ENCODE data around the gene FXR2. TPM values are rescaled to one million over a fixed set of nuclear protein-coding genes. Genes with fewer than 3 reads are reported as not detected.
"Not testable (repeated sequence)": the region's sequence is repeated elsewhere in the genome, so short reads cannot be mapped to it uniquely, and the experiment has no call there.

Gene FXR2
- total and polyA plus RNA-seq, 4 donors, result 29.0 to 31.1 (median 30.0) TPM

- H3K27ac ChIP-seq (ENCODE audit: low read depth in 1 of 2, low read length in 1 of 2), result no peak overlapping the region
- H3K4me1 ChIP-seq (ENCODE audit: control insufficient read depth in 5 of 5, insufficient read depth in 5 of 5, low read length in 5 of 5), result peaks cover 0 to 13% (median 5%) of the 10 kb centered on the region in 5 donors
- WGBS, 2 donors, result 75 to 84% methylated on average over 9 of the region's 9 CpGs
- TF ChIP-seq CTCF (IDR thresholded peaks at IDR 0.05; ENCODE audit: control extremely low read depth, extremely low read depth), result no peak
- no peak overlapping the region for H3K4me3 ChIP-seq
- H3K27me3 ChIP-seq (ENCODE audit: control insufficient read depth in 3 of 3, insufficient read depth in 3 of 3, low read length in 2 of 3), result peaks cover 0 to 7% (median 0%) of the 10 kb centered on the region in 3 donors
- H3K36me3 ChIP-seq (ENCODE audit: control insufficient read depth in 4 of 4, insufficient read depth in 4 of 4, low read length in 4 of 4), result no peaks in the 10 kb centered on the region
- DNase-seq (peak; percentile 55 to 69 (median 61)), ATAC-seq (ENCODE audit: insufficient read depth, low FRiP score) (no peak)
- no peaks in the 10 kb centered on the region for H3K9me3 ChIP-seq (ENCODE audit: control insufficient read depth in 4 of 4, insufficient read depth in 3 of 4, low read length in 3 of 4)
- H3K9ac ChIP-seq (ENCODE audit: insufficient read depth in 1 of 2, low read length in 2 of 2), result no peak overlapping the region
Measured at GRCh38 chr17:7646457-7646856, 31.8 kb upstream of the FXR2 start.

- 74 to 78% methylated on average over 4 of the region's 4 CpGs for WGBS, 2 donors
- no peak for TF ChIP-seq CTCF (IDR thresholded peaks at IDR 0.05; ENCODE audit: control extremely low read depth, extremely low read depth)
- H3K9ac ChIP-seq (ENCODE audit: insufficient read depth in 1 of 2, low read length in 2 of 2), result no peak overlapping the region
- no peak overlapping the region for H3K4me3 ChIP-seq
- H3K27me3 ChIP-seq (ENCODE audit: control insufficient read depth in 3 of 3, insufficient read depth in 3 of 3, low read length in 2 of 3), result peaks cover 0 to under 1% (median 0%) of the 10 kb centered on the region in 3 donors
- DNase-seq, result no peak
- no peaks in the 10 kb centered on the region for H3K36me3 ChIP-seq (ENCODE audit: control insufficient read depth in 4 of 4, insufficient read depth in 4 of 4, low read length in 4 of 4)
- peaks cover 0 to 3% (median 0%) of the 10 kb centered on the region in 5 donors for H3K4me1 ChIP-seq (ENCODE audit: control insufficient read depth in 5 of 5, insufficient read depth in 5 of 5, low read length in 5 of 5)
- ATAC-seq (ENCODE audit: insufficient read depth, low FRiP score), result no peak
- no peaks in the 10 kb centered on the region for H3K9me3 ChIP-seq (ENCODE audit: control insufficient read depth in 4 of 4, insufficient read depth in 3 of 4, low read length in 3 of 4)
- H3K27ac ChIP-seq (ENCODE audit: low read depth in 1 of 2, low read length in 1 of 2), result no peak overlapping the region
Measured at GRCh38 chr17:7644775-7645174, 30.1 kb upstream of the FXR2 start.

GRCh38 chr17:7641635-7642034 is 26.9 kb upstream of the FXR2 start:
- H3K27ac ChIP-seq (ENCODE audit: low read depth in 1 of 2, low read length in 1 of 2); H3K36me3 ChIP-seq (ENCODE audit: control insufficient read depth in 4 of 4, insufficient read depth in 4 of 4, low read length in 4 of 4); ATAC-seq (ENCODE audit: insufficient read depth, low FRiP score); DNase-seq; H3K4me1 ChIP-seq (ENCODE audit: control insufficient read depth in 5 of 5, insufficient read depth in 5 of 5, low read length in 5 of 5); H3K9ac ChIP-seq (ENCODE audit: insufficient read depth in 1 of 2, low read length in 2 of 2); H3K27me3 ChIP-seq (ENCODE audit: control insufficient read depth in 3 of 3, insufficient read depth in 3 of 3, low read length in 2 of 3); H3K9me3 ChIP-seq (ENCODE audit: control insufficient read depth in 4 of 4, insufficient read depth in 3 of 4, low read length in 3 of 4); H3K4me3 ChIP-seq: not testable (repeated sequence)
- 62 to 63% methylated on average over 7 of the region's 7 CpGs for WGBS, 2 donors

DNA sequence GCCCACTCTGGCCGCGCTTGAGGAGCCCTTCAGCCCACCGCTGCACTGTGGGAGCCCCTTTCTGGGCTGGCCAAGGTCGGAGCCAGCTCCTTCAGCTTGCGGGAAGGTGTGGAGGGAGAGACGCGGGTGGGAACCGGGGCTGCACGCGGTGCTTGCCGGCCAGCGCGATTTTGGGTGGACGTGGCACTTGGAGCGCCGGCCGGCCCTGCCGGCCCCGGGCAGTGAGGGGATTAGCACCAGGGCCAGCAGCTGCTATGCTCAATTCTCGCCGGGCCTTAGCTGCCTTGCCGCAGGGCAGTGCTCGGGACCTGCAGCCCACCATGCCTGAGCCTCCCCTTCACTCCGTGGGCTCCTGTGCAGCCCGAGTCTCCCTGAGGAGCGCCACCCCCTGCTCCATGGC is 26.1 kb upstream of the FXR2 start:
- 96% methylated on average over 24 to 26 of the region's 26 CpGs for WGBS, 2 donors
- no peak overlapping the region for H3K27ac ChIP-seq (ENCODE audit: low read depth in 1 of 2, low read length in 1 of 2)
- DNase-seq (no peak), ATAC-seq (ENCODE audit: insufficient read depth, low FRiP score) (no peak)
- H3K9me3 ChIP-seq (ENCODE audit: control insufficient read depth in 4 of 4, insufficient read depth in 3 of 4, low read length in 3 of 4), result no peaks in the 10 kb centered on the region
- H3K36me3 ChIP-seq (ENCODE audit: control insufficient read depth in 4 of 4, insufficient read depth in 4 of 4, low read length in 4 of 4), result no peaks in the 10 kb centered on the region
- no peak overlapping the region for H3K4me3 ChIP-seq
- no peaks in the 10 kb centered on the region for H3K4me1 ChIP-seq (ENCODE audit: control insufficient read depth in 5 of 5, insufficient read depth in 5 of 5, low read length in 5 of 5)
- no peak for TF ChIP-seq CTCF (IDR thresholded peaks at IDR 0.05; ENCODE audit: control extremely low read depth, extremely low read depth)
- no peaks in the 10 kb centered on the region for H3K27me3 ChIP-seq (ENCODE audit: control insufficient read depth in 3 of 3, insufficient read depth in 3 of 3, low read length in 2 of 3)
- H3K9ac ChIP-seq (ENCODE audit: insufficient read depth in 1 of 2, low read length in 2 of 2), result no peak overlapping the region

Data from lung (tissue), 12 donors.